Measurements from ENCODE around the gene NRTN. TPM values are rescaled to one million over a fixed set of nuclear protein-coding genes. Genes with fewer than 3 reads are reported as not detected.

The NRTN gene
- total RNA-seq, 1 donor from 2014 or later, result 1.3 TPM

- TF ChIP-seq CTCF (IDR thresholded peaks at IDR 0.05; ENCODE audit: insufficient read depth, low read length, severe bottlenecking), result no peak
- FAIRE-seq, result no peak
- Histone ChIP-seq H3K27me3 (ENCODE audit: control insufficient read depth, insufficient read depth, low read length) (no peaks in the 10 kb centered on the region), H3K4me3 (ENCODE audit: low read depth, low read length) (no peak overlapping the region), H3K36me3 (ENCODE audit: control insufficient read depth, insufficient read depth, low read length) (no peaks in the 10 kb centered on the region)
- DNase-seq (ENCODE audit: low read depth), result no peak
These were observed 58.3 kb downstream of the NRTN start for GRCh38 chr19:5863030-5863665.

GRCh38 chr19:5864013-5864720 is 59.3 kb downstream of the NRTN start:
- FAIRE-seq, result no peak

GRCh38 chr19:5864725-5865486 is 60.0 kb downstream of the NRTN start:
- FAIRE-seq (peak; percentile 32), DNase-seq (ENCODE audit: low read depth) (no peak)
- Histone ChIP-seq H3K36me3 (ENCODE audit: control insufficient read depth, insufficient read depth, low read length) (no peaks in the 10 kb centered on the region), H3K27me3 (ENCODE audit: control insufficient read depth, insufficient read depth, low read length) (no peaks in the 10 kb centered on the region), H3K4me3 (ENCODE audit: low read depth, low read length) (no peak overlapping the region)
- peak; percentile 24 for TF ChIP-seq CTCF (IDR thresholded peaks at IDR 0.05; ENCODE audit: insufficient read depth, low read length, severe bottlenecking)

More at GRCh38 chr19:5864013-5864720, 59.3 kb downstream of the NRTN start:
- H3K36me3 ChIP-seq (ENCODE audit: control insufficient read depth, insufficient read depth, low read length), result no peaks in the 10 kb centered on the region
- H3K27me3 ChIP-seq (ENCODE audit: control insufficient read depth, insufficient read depth, low read length), result no peaks in the 10 kb centered on the region
- H3K4me3 ChIP-seq (ENCODE audit: low read depth, low read length), result no peak overlapping the region
- no peak for DNase-seq (ENCODE audit: low read depth)
- TF ChIP-seq CTCF (IDR thresholded peaks at IDR 0.05; ENCODE audit: insufficient read depth, low read length, severe bottlenecking), result no peak

- H3K27me3 ChIP-seq (ENCODE audit: control insufficient read depth, insufficient read depth, low read length), result no peaks in the 10 kb centered on the region
- no peak overlapping the region for H3K4me3 ChIP-seq (ENCODE audit: low read depth, low read length)
- FAIRE-seq (peak; percentile 82), DNase-seq (ENCODE audit: low read depth) (no peak)
- no peak for TF ChIP-seq CTCF (IDR thresholded peaks at IDR 0.05; ENCODE audit: insufficient read depth, low read length, severe bottlenecking)
- H3K36me3 ChIP-seq (ENCODE audit: control insufficient read depth, insufficient read depth, low read length), result no peaks in the 10 kb centered on the region
These were observed 60.9 kb downstream of the NRTN start for GRCh38 chr19:5865772-5866171.

- FAIRE-seq (no peak), DNase-seq (ENCODE audit: low read depth) (no peak)
- no peak for TF ChIP-seq CTCF (IDR thresholded peaks at IDR 0.05; ENCODE audit: insufficient read depth, low read length, severe bottlenecking)
- H3K4me3 ChIP-seq (ENCODE audit: low read depth, low read length), result no peak overlapping the region
- no peaks in the 10 kb centered on the region for H3K36me3 ChIP-seq (ENCODE audit: control insufficient read depth, insufficient read depth, low read length)
- no peaks in the 10 kb centered on the region for H3K27me3 ChIP-seq (ENCODE audit: control insufficient read depth, insufficient read depth, low read length)
These were observed 62.6 kb downstream of the NRTN start for GRCh38 chr19:5867201-5868136.
